ENCODE results near the gene PTX4. TPM values are rescaled to one million over a fixed set of nuclear protein-coding genes. Genes with fewer than 3 reads are reported as not detected.

Gene PTX4
- total RNA-seq, 1 donor from 2014 or later: not detected

DNA sequence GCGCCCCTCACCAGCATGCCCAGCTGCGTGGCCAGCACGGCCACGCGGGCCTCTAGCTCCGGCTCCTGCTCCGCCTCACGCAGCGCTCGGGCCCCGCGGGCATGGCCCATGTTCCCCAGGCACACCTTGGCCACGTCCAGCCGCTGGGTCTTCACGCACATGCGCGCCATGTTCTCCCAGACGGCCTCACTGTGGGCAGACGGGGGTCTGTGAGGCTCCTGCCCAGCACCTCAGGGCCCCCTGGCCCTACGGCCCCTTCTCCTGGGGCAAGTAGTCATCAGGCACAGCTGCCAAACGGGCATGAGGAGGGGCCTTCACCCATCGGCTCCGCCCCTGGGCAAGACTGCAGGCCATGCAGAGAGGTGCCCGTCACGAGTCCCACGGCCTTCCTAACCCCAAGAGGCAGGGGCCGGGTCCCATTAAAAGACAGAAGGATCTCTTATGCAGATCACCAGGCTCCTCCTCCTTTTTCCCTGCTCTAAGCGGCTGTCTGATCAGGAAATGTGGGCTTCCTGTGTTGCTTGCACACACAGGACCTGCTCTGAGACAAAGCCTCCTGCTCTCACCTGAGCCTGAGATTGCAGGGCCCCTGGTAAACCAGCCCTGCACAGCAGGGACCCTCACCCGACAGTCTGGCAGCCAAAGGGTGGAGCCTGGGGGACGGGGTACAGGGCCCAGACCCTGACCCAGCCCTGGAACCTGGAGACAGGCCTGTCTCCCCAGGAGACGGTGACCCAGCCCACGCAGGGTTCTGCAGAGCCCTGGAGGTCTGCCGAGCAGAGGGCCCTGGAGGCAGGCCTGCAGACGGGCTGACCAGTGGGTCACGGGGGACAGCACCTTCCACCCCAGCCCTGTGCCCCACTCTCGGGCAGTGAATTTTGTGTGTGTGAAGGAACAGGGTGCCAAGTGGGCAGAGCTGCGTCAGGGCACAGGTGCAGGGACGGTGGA lies 38.1 kb upstream of the PTX4 start:
- Mint-ChIP-seq H3K9me3 (no peaks in the 10 kb centered on the region), H3K27ac (no peak overlapping the region), H3K4me3 (no peak overlapping the region), H3K36me3 (ENCODE audit: low read depth) (no peaks in the 10 kb centered on the region), H3K4me1 (no peaks in the 10 kb centered on the region), H3K27me3 (no peaks in the 10 kb centered on the region)
- ATAC-seq (ENCODE audit: low read depth) (no peak), DNase-seq (no peak)
- TF ChIP-seq, protein P1, sequence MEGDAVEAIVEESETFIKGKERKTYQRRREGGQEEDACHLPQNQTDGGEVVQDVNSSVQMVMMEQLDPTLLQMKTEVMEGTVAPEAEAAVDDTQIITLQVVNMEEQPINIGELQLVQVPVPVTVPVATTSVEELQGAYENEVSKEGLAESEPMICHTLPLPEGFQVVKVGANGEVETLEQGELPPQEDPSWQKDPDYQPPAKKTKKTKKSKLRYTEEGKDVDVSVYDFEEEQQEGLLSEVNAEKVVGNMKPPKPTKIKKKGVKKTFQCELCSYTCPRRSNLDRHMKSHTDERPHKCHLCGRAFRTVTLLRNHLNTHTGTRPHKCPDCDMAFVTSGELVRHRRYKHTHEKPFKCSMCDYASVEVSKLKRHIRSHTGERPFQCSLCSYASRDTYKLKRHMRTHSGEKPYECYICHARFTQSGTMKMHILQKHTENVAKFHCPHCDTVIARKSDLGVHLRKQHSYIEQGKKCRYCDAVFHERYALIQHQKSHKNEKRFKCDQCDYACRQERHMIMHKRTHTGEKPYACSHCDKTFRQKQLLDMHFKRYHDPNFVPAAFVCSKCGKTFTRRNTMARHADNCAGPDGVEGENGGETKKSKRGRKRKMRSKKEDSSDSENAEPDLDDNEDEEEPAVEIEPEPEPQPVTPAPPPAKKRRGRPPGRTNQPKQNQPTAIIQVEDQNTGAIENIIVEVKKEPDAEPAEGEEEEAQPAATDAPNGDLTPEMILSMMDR (IDR thresholded peaks at IDR 0.05): no peak
- intact Hi-C loops (cut with micrococcal nuclease): no loop called here
- ChIA-PET CTCF (no interaction called here), POLR2A (no interaction called here)

DNA sequence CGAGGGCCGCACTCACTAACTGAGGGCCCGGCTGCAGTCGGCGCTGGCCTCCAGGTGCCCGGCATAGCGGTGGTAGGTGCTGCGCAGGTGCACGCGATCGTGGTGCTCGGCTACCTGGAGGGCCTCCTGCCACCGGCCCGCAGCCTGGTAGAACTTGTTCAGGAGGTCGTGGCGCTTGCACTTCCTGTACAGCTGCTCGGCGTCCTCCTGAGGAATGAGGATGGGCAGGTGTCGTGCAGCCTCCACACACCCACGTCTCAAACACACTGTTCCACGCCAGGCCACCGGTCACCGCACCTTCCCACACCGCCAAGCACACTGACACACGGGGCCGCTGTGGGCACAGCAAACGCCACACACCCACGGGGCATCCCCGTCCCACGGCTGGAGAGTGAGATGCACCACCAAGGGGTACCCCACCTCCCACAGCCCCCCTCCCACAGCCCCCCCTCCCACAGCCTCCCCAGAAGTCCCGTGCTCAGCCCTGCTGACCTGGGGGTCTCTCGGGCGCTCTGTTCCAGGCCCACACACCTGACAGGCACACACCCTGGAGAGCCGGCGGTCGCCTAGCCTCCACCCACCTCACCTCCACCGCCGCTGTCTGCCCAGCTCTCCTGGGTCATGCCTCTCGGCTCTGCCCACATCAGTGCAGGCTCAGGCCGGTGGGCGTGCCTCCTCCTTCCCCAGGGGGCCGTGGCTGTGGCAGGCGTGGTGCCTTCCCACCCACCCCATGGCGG lies 37.3 kb upstream of the PTX4 start:
- Mint-ChIP-seq H3K9me3 (no peaks in the 10 kb centered on the region), H3K27me3 (no peaks in the 10 kb centered on the region), H3K4me3 (no peak overlapping the region), H3K4me1 (no peaks in the 10 kb centered on the region), H3K36me3 (ENCODE audit: low read depth) (no peaks in the 10 kb centered on the region), H3K27ac (no peak overlapping the region)
- DNase-seq (no peak), ATAC-seq (ENCODE audit: low read depth) (no peak)
- CTCF ChIA-PET: no interaction called here
- POLR2A ChIA-PET: no interaction called here
- TF ChIP-seq, protein P1 (IDR thresholded peaks at IDR 0.05): no peak
- intact Hi-C loops (cut with micrococcal nuclease): no loop called here

DNA sequence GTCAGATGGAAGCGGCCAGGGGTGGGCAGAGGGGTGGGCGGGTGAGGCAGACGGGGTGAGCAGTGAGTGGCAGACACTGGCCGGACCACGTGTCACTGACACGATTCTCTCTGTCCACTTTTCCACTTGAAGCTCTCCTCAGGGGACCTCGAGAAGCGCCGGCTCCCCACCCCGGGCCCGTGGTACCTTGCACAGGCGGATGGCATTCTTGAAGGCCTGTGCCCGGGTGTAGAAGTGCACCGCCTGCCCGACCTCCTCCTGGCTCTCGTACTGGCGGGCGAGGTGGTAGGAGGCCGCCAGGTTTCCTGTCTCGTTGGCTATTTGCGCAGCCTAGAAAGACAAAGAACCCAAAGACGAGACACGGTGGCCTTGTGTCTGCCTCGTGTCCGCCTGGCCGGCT lies 35.6 kb upstream of the PTX4 start:
- ChIA-PET CTCF (no interaction called here), POLR2A (interaction anchor here (0.6 kb wide), 1 partner anchor 104 kb away, joined by 4 read pairs; the partner anchor contains the start of gene UQCC4)
- TF ChIP-seq, protein P1 (IDR thresholded peaks at IDR 0.05): no peak
- no peak for ATAC-seq (ENCODE audit: low read depth)
- H3K4me3 Mint-ChIP-seq: no peak overlapping the region
- H3K36me3 Mint-ChIP-seq (ENCODE audit: low read depth): no peaks in the 10 kb centered on the region
- intact Hi-C loops (cut with micrococcal nuclease): no loop called here
- H3K9me3 Mint-ChIP-seq: no peaks in the 10 kb centered on the region
- no peak overlapping the region for H3K27ac Mint-ChIP-seq
- no peak for DNase-seq
- H3K27me3 Mint-ChIP-seq: no peaks in the 10 kb centered on the region
- H3K4me1 Mint-ChIP-seq: no peaks in the 10 kb centered on the region

DNA sequence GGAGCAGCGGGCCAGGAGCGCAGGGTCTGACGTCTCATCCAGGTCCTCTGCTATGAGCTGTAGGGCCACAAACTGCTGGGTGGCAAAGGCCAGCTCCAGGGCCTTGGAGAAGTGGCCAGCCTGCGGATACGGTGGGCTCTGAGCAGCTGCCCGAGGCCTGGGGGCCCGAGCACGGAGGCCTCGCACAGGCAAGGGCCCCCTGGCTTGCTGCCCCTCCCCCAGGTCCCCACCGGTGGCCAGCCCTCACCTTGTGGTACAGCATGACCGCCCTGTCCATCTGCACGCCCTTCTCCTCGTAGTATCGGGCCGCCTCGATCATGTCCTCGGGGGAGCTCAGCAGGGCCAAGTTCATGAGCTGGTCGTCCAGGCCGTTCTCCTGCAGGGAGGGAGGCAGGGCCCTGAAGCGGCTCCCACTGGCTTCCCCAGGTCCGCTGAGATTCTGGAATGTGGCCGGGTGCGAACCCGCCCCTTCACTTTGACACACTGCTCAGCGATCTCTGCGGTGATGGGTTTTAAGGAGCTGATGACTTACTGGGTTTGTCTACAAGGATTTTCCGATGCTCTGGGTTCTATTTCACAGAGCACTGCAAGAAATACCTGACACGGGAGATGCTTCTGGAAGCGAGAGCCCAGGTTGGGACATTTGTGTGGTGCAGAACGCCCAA lies 35.0 kb upstream of the PTX4 start:
- Mint-ChIP-seq H3K27ac (no peak overlapping the region), H3K4me3 (no peak overlapping the region), H3K9me3 (no peaks in the 10 kb centered on the region), H3K27me3 (no peaks in the 10 kb centered on the region), H3K36me3 (ENCODE audit: low read depth) (no peaks in the 10 kb centered on the region), H3K4me1 (no peaks in the 10 kb centered on the region)
- POLR2A ChIA-PET: interaction anchor here (0.6 kb wide), 1 partner anchor 103 kb away, joined by 4 read pairs; the partner anchor contains the start of gene UQCC4
- TF ChIP-seq, protein P1 (IDR thresholded peaks at IDR 0.05): no peak
- ATAC-seq (ENCODE audit: low read depth) (no peak), DNase-seq (no peak)
- CTCF ChIA-PET: no interaction called here
- intact Hi-C loops (cut with micrococcal nuclease): no loop called here

DNA sequence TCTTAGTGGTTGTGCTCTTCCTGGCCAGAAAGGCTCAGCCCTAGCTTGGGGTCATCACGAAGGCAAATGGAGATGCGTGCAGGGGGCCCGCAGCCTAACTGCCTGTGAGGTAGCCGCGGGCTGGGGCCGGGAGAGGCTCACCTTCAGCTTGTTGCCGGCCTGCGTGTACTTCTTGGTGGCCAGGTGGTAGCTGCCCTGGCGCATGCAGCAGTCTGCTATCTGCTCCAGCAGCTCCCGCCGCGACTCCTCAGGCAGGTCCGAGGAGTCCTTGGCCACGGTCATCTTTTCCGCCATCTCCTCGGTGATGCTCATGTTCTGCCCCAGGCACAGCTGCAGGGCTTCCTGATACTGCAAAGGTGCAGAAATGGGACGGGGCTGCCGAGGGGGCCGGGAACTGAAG lies 31.7 kb upstream of the PTX4 start:
- Mint-ChIP-seq H3K4me1 (no peaks in the 10 kb centered on the region), H3K36me3 (ENCODE audit: low read depth) (no peaks in the 10 kb centered on the region), H3K27me3 (no peaks in the 10 kb centered on the region), H3K27ac (no peak overlapping the region), H3K9me3 (no peaks in the 10 kb centered on the region), H3K4me3 (no peak overlapping the region)
- intact Hi-C loops (cut with micrococcal nuclease): no loop called here
- CTCF ChIA-PET: no interaction called here
- TF ChIP-seq, protein P1 (IDR thresholded peaks at IDR 0.05): no peak
- POLR2A ChIA-PET: no interaction called here
- DNase-seq (no peak), ATAC-seq (ENCODE audit: low read depth) (no peak)

All from activated B cell treated with CpG ODN at 0.5 μM for 24 hours (primary cell).